Endothelial cell of umbilical vein (primary cell): ENCODE data around the gene MAT1A. TPM values are rescaled to one million over a fixed set of nuclear protein-coding genes. Genes with fewer than 3 reads are reported as not detected.

Experiments used
- BruUV-seq: library from RNA; stranded (reverse); fragments of 400-500 nt; replicated peaks from 2 replicates; lab custom pipeline; 2021; lab: Mats Ljungman, UMichigan
- CTCF ChIA-PET: fragments of 300-600, 350-600 bp; sonication (Branson Sonifier 250); formaldehyde crosslinking; loops from one replicate; lab custom pipeline; 2021; ENCODE audit warnings: antibody characterized with exemption, inconsistent platforms; lab: Charles Lee
- POLR2A ChIA-PET: fragments of 300-600, 350-600 bp; sonication (Branson Sonifier 250); formaldehyde crosslinking; loops from one replicate; lab custom pipeline; 2021; ENCODE audit warnings: antibody characterized with exemption, inconsistent platforms; lab: Charles Lee
- DNase-seq: peaks from one replicate; pipeline ENCODE4 v3.0.0-alpha.2; 2011; ENCODE audit warnings: low read depth, low spot score
- FAIRE-seq: peaks from 2 replicates; lab custom pipeline; 2011; peaks lifted over from hg19 to GRCh38; lab: Jason Lieb, UNC
- H2AFZ ChIP-seq: 2 replicates; pipeline ENCODE4 v1.6.0; 2012; ENCODE audit warnings: low read depth, low read length, control low read depth, inconsistent platforms
- H3K27ac ChIP-seq: 2 replicates; pipeline ENCODE4 v1.5.1; 2011; ENCODE audit warnings: low read depth, mild to moderate bottlenecking, control low read depth, low read length, moderate library complexity; ENCODE audit not compliant: insufficient read depth
- H3K27me3 ChIP-seq, 2 experiments: 2 replicates each; pipeline versions ENCODE4 v1.6.0 to v1.6.1; 2011; ENCODE audit warnings: low read length in 2 of 2, mixed read lengths in 1 of 2; ENCODE audit not compliant: control insufficient read depth in 2 of 2, insufficient read depth in 2 of 2
- H3K36me3 ChIP-seq, 2 experiments: 2 replicates in 1 of 2; 3 replicates in 1 of 2; pipeline ENCODE4 v1.5.1; 2011; ENCODE audit warnings: low read length in 2 of 2, mild to moderate bottlenecking in 1 of 2, moderate library complexity in 1 of 2; ENCODE audit not compliant: control insufficient read depth in 2 of 2, insufficient read depth in 2 of 2; ENCODE audit errors: extremely low read depth in 1 of 2
- H3K4me1 ChIP-seq: 3 replicates; pipeline ENCODE4 v1.5.1; 2011; ENCODE audit warnings: mild to moderate bottlenecking, low read length; ENCODE audit not compliant: control insufficient read depth, insufficient read depth; ENCODE audit errors: extremely low read depth
- H3K4me2 ChIP-seq: 2 replicates; pipeline ENCODE4 v1.6.1; 2011; ENCODE audit warnings: low read length, control low read depth, mixed read lengths; ENCODE audit not compliant: insufficient read depth
- H3K4me3 ChIP-seq, 3 experiments: fragments of 200-600 bp in 1 of 3; sonication (generic), shearing (Covaris generic) in 1 of 3; replicated peaks in 1 of 3; 2 replicates each; pipeline ENCODE4 v1.5.1; 2011 to 2016; ENCODE audit warnings: control low read depth in 3 of 3, low read length in 3 of 3, mild to moderate bottlenecking in 2 of 3, inconsistent platforms in 1 of 3, low read depth in 1 of 3, moderate library complexity in 1 of 3; ENCODE audit not compliant: insufficient read depth in 1 of 3
- H3K79me2 ChIP-seq: 2 replicates; pipeline ENCODE4 v1.6.0; 2012; ENCODE audit warnings: low read length, inconsistent platforms; ENCODE audit not compliant: control insufficient read depth, insufficient read depth
- H3K9ac ChIP-seq: replicated peaks from 2 replicates; pipeline ENCODE3; 2011; ENCODE audit warnings: low read length, control low read depth; ENCODE audit not compliant: insufficient read depth; ENCODE audit errors: extremely low read depth
- H3K9me1 ChIP-seq: replicated peaks from 3 replicates; pipeline ENCODE4 v1.6.0; 2011; ENCODE audit warnings: mild to moderate bottlenecking, low read length; ENCODE audit not compliant: control insufficient read depth, insufficient read depth; ENCODE audit errors: extremely low read depth
- H3K9me3 ChIP-seq: replicated peaks from 2 replicates; pipeline ENCODE4 v1.5.1; 2012; ENCODE audit warnings: low read length, inconsistent platforms; ENCODE audit not compliant: control insufficient read depth, insufficient read depth
- H4K20me1 ChIP-seq: replicated peaks from 2 replicates; pipeline ENCODE3; 2011; ENCODE audit warnings: mild to moderate bottlenecking, low read length; ENCODE audit not compliant: control insufficient read depth, insufficient read depth; ENCODE audit errors: extremely low read depth
- CTCF ChIP-seq, 2 donors: IDR thresholded peaks; 1 replicate in 1 of 2; 2 replicates in 1 of 2; pipeline ENCODE4 v1.5.1; 2011; ENCODE audit warnings: low read length in 2 of 2, mild to moderate bottlenecking in 2 of 2, moderate library complexity in 2 of 2, control low read depth in 1 of 2, inconsistent platforms in 1 of 2, low read depth in 1 of 2; ENCODE audit not compliant: insufficient read depth in 1 of 2; ENCODE audit errors: extremely low read depth in 1 of 2
- EZH2 ChIP-seq: IDR thresholded peaks from 2 replicates; pipeline ENCODE4 v1.6.1; 2012; ENCODE audit warnings: borderline replicate concordance, low read depth, mild to moderate bottlenecking, moderate library complexity, low read length, inconsistent platforms; ENCODE audit not compliant: severe bottlenecking
- FOS ChIP-seq: IDR thresholded peaks from 2 replicates; pipeline ENCODE4 v1.6.1; 2011; ENCODE audit warnings: mild to moderate bottlenecking, low read length, moderate library complexity, borderline replicate concordance; ENCODE audit not compliant: insufficient read depth
- GATA2 ChIP-seq: IDR thresholded peaks from 2 replicates; pipeline ENCODE4 v1.7.0; 2011; ENCODE audit warnings: low read depth, mild to moderate bottlenecking, moderate library complexity, mixed read lengths, low read length; ENCODE audit not compliant: insufficient read length, insufficient read depth
- dilution Hi-C: fragments of 300-500 bp; cut with MboI; formaldehyde crosslinking; loops from one replicate; pipeline ENCODE4 v1.15.0; 2019; ENCODE audit warnings: low sequenced_read_pairs; ENCODE audit not compliant: extremely low pct_ligation_motif_present
- intact Hi-C: fragments of 100-400 bp; cut with micrococcal nuclease; formaldehyde crosslinking; loops from one replicate; pipeline ENCODE4 v1.10.0; 2022
- polyA plus RNA-seq, 4 experiments: library from polyadenylated mRNA; depleted of rRNA in 3 of 4; stranded (reverse) in 3 of 4; unstranded in 1 of 4; fragments of >200 nt; gene quantifications; 2 replicates each; pipeline versions ENCODE4 v1.2.1 to v1.2.3, GENCODE V29; 2011 to 2012; ENCODE audit warnings: missing spikeins in 1 of 4
- total RNA-seq: library from RNA; stranded (reverse); gene quantifications from 2 replicates; pipeline ENCODE4 v1.2.3, GENCODE V29; 2021

The MAT1A gene
- total and polyA plus RNA-seq, 2 donors (not counting 3 experiments of a cell fraction or from before 2014, with no cell fraction given) = not detected

GRCh38 chr10:80271416-80271815 lies 18.0 kb downstream of the MAT1A start:
- H2AFZ ChIP-seq = no peak overlapping the region
- no TSS peak for BruUV-seq
- ChIA-PET CTCF (no interaction called here), POLR2A (no interaction called here)
- no peak overlapping the region for H3K4me3 ChIP-seq
- H3K36me3 ChIP-seq = no peaks in the 10 kb centered on the region
- no peak for DNase-seq
- no peak overlapping the region for H3K9ac ChIP-seq
- no peaks in the 10 kb centered on the region for H4K20me1 ChIP-seq
- H3K9me3 ChIP-seq = no peaks in the 10 kb centered on the region
- no peaks in the 10 kb centered on the region for H3K79me2 ChIP-seq
- H3K4me2 ChIP-seq = no peak overlapping the region
- H3K4me1 ChIP-seq = no peaks in the 10 kb centered on the region
- H3K9me1 ChIP-seq = no peaks in the 10 kb centered on the region
- no peak for FAIRE-seq
- no peak overlapping the region for H3K27ac ChIP-seq
- H3K27me3 ChIP-seq = no peaks in the 10 kb centered on the region
- intact Hi-C loops = no loop called here
- dilution Hi-C loops = no loop called here
- TF ChIP-seq FOS (no peak), GATA2 (no peak)

GRCh38 chr10:80270887-80271286 lies 18.6 kb downstream of the MAT1A start:
- no peak for FAIRE-seq
- intact Hi-C loops = no loop called here

More at GRCh38 chr10:80270887-80271286, 18.6 kb downstream of the MAT1A start:
- no TSS peak for BruUV-seq
- ChIA-PET CTCF (no interaction called here), POLR2A (no interaction called here)
- Histone ChIP-seq H3K9ac (no peak overlapping the region), H3K4me1 (no peaks in the 10 kb centered on the region), H3K27ac (no peak overlapping the region), H3K27me3 (no peaks in the 10 kb centered on the region), H2AFZ (no peak overlapping the region), H4K20me1 (no peaks in the 10 kb centered on the region), H3K79me2 (no peaks in the 10 kb centered on the region), H3K4me3 (no peak overlapping the region), H3K9me3 (no peaks in the 10 kb centered on the region), H3K36me3 (no peaks in the 10 kb centered on the region), H3K9me1 (no peaks in the 10 kb centered on the region), H3K4me2 (no peak overlapping the region)
- dilution Hi-C loops = no loop called here
- DNase-seq = no peak
- TF ChIP-seq FOS (no peak), CTCF (IDR thresholded peaks at IDR 0.05; ENCODE audit: extremely low read depth in 1 of 2, insufficient read depth in 1 of 2, low read depth in 1 of 2, low read length in 2 of 2) (no peak), EZH2 (no peak)
